B cell (primary cell): ENCODE results near the gene BLTP1. TPM values are rescaled to one million over a fixed set of nuclear protein-coding genes. Genes with fewer than 3 reads are reported as not detected.

Source experiments
- ATAC-seq: fragments of 200-7000 bp; cut with Tn5 transposase; one replicate; pipeline ENCODE4 v1.10.0; 2021; ENCODE audit warnings: low read depth, mild to moderate bottlenecking, moderate number of reproducible peaks, moderate library complexity
- CTCF ChIA-PET: fragments of 350-600 bp; sonication (Branson Sonifier 250); formaldehyde crosslinking; loops from one replicate; lab custom pipeline; 2021; ENCODE audit warnings: antibody characterized with exemption, inconsistent platforms; lab: Charles Lee
- POLR2A ChIA-PET: fragments of 350-600 bp; sonication (Branson Sonifier 250); formaldehyde crosslinking; loops from one replicate; lab custom pipeline; 2021; ENCODE audit warnings: antibody characterized with exemption; lab: Charles Lee
- DNase-seq: peaks from one replicate; pipeline ENCODE4 v3.0.0; 2013
- H2AFZ ChIP-seq: 2 replicates; pipeline ENCODE4 v1.6.1; 2012; ENCODE audit warnings: mild to moderate bottlenecking, low read depth, low read length; ENCODE audit not compliant: insufficient read depth, poor library complexity, severe bottlenecking
- H3K27ac ChIP-seq, 2 donors: 1 replicate in 1 of 2; 2 replicates in 1 of 2; pipeline ENCODE4 v1.5.1; 2012 to 2013; ENCODE audit warnings: low read length in 2 of 2, mild to moderate bottlenecking in 2 of 2, moderate library complexity in 1 of 2
- H3K27me3 ChIP-seq, 4 experiments: fragments of 200-600 bp in 1 of 4; sonication (generic) in 1 of 4; replicated peaks in 1 of 4; 1 replicate in 2 of 4; 2 replicates in 2 of 4; pipeline versions ENCODE4 v1.6.1 to v1.7.0; 2013 to 2016; ENCODE audit warnings: low read length in 3 of 4, mild to moderate bottlenecking in 2 of 4, mixed read lengths in 1 of 4, moderate library complexity in 1 of 4; ENCODE audit not compliant: insufficient read depth in 4 of 4, control insufficient read depth in 3 of 4; ENCODE audit errors: control extremely low read depth in 1 of 4
- H3K36me3 ChIP-seq, 2 experiments: replicated peaks in 1 of 2; 1 replicate in 1 of 2; 2 replicates in 1 of 2; pipeline versions ENCODE4 v1.6.1 to v1.7.1; 2013; ENCODE audit warnings: low read length in 1 of 2; ENCODE audit not compliant: insufficient read depth in 2 of 2, control insufficient read depth in 1 of 2; ENCODE audit errors: control extremely low read depth in 1 of 2, extremely low read depth in 1 of 2
- H3K4me1 ChIP-seq, 2 donors: fragments of 200-600 bp in 1 of 2; sonication (generic) in 1 of 2; 1 replicate in 1 of 2; 2 replicates in 1 of 2; pipeline versions ENCODE4 v1.5.1 to v1.6.1; 2013 to 2017; ENCODE audit warnings: low read length in 2 of 2; ENCODE audit not compliant: control insufficient read depth in 2 of 2, insufficient read depth in 2 of 2
- H3K4me2 ChIP-seq: replicated peaks from 2 replicates; pipeline ENCODE3; 2012; ENCODE audit warnings: mild to moderate bottlenecking, low read depth, low read length; ENCODE audit not compliant: poor library complexity, severe bottlenecking
- H3K4me3 ChIP-seq, 5 experiments: fragments of 200-600 bp in 1 of 5; sonication (generic) in 1 of 5; 1 replicate in 3 of 5; 2 replicates in 2 of 5; pipeline versions ENCODE4 v1.5.1 to v1.7.0; 2011 to 2016; ENCODE audit warnings: low read length in 4 of 5, mild to moderate bottlenecking in 4 of 5, low read depth in 2 of 5, control low read depth in 1 of 5, moderate library complexity in 1 of 5; ENCODE audit not compliant: insufficient read depth in 1 of 5; ENCODE audit errors: control extremely low read depth in 1 of 5, extremely low read depth in 1 of 5
- H3K79me2 ChIP-seq: fragments of 200-600 bp; sonication (generic); one replicate; pipeline ENCODE4 v1.6.0; 2016; ENCODE audit warnings: low read length; ENCODE audit not compliant: control insufficient read depth, insufficient read depth
- H3K9ac ChIP-seq: fragments of 200-600 bp; sonication (generic); 2 replicates; pipeline ENCODE4 v1.6.1; 2017; ENCODE audit warnings: mild to moderate bottlenecking, low read length, moderate library complexity
- H3K9me3 ChIP-seq, 3 donors: one replicate each; pipeline versions ENCODE4 v1.6.1 to v1.7.1; 2013; ENCODE audit warnings: low read length in 2 of 3; ENCODE audit not compliant: control insufficient read depth in 2 of 3, insufficient read depth in 1 of 3; ENCODE audit errors: control extremely low read depth in 1 of 3
- H4K20me1 ChIP-seq: 2 replicates; pipeline ENCODE4 v1.6.0; 2012; ENCODE audit warnings: mild to moderate bottlenecking, low read length; ENCODE audit not compliant: insufficient read depth, control insufficient read depth, poor library complexity, severe bottlenecking
- H3K27ac Mint-ChIP-seq: one replicate; pipeline ENCODE4 v1.8.0; 2021; ENCODE audit warnings: mixed read lengths
- H3K27me3 Mint-ChIP-seq: one replicate; pipeline ENCODE4 v1.8.0; 2021; ENCODE audit warnings: mixed read lengths
- H3K4me1 Mint-ChIP-seq: one replicate; pipeline ENCODE4 v1.8.0; 2021; ENCODE audit warnings: mixed read lengths
- H3K4me3 Mint-ChIP-seq: one replicate; pipeline ENCODE4 v1.8.0; 2021; ENCODE audit warnings: mixed read lengths
- H3K9me3 Mint-ChIP-seq: one replicate; pipeline ENCODE4 v1.8.0; 2022; ENCODE audit warnings: mixed read lengths; ENCODE audit not compliant: insufficient read depth
- EZH2 ChIP-seq: IDR thresholded peaks from 2 replicates; pipeline ENCODE4 v1.6.1; 2012; ENCODE audit warnings: borderline replicate concordance, low read depth, mild to moderate bottlenecking, moderate library complexity, low read length; ENCODE audit not compliant: insufficient read depth, poor library complexity, severe bottlenecking
- WGBS: methylation state at CpG from one replicate; pipeline ENCODE4 v1.1.5; 2013; ENCODE audit warnings: missing lambda C conversion rate; ENCODE audit not compliant: insufficient coverage; 5-methylcytosine and 5-hydroxymethylcytosine counted together
- intact Hi-C: fragments of 100-400 bp; cut with micrococcal nuclease; formaldehyde crosslinking; loops from one replicate; pipeline ENCODE4 v1.10.0; 2022
- polyA plus RNA-seq: library from polyadenylated mRNA; depleted of rRNA; stranded (reverse); fragments of >200 nt; gene quantifications from 2 replicates; pipeline ENCODE4 v1.2.3, GENCODE V29; 2012
- total RNA-seq, 2 donors: library from RNA; stranded (reverse); fragments of 120-200 nt in 1 of 2; gene quantifications; 1 replicate in 1 of 2; 2 replicates in 1 of 2; pipeline versions ENCODE4 v1.2.3 to v1.2.4, GENCODE V29; 2013 to 2022
- TF ChIP-seq, protein P1 (sequence below): fragments of 200-600 bp; IDR thresholded peaks from one replicate; pipeline ENCODE4 v1.8.0; 2022; ENCODE audit warnings: antibody characterized with exemption, mild to moderate bottlenecking

BLTP1 gene
- total and polyA plus RNA-seq, 2 donors (not counting 1 experiment from before 2014, with no cell fraction given) = 24.5 to 86.3 TPM

DNA sequence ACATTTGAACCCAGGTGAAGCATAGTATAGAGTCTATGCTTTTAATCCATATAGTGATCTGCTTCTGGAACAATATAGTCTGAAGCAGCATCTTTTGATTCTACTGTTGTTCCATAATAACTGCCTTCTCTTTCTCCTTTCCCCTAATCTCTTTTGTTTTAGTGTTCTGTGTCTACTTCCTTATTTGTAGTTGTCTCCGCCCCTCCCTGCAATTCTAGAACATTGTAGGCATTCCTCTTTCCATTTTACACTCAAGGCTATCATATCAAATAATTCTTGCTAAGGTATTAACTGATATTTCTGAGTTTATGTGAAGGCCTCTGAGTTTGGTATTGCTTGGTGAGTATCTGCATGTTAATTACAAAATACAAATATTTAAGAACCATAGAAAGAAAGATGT is 11.6 kb downstream of the BLTP1 start:
- Mint-ChIP-seq H3K9me3 (no peaks in the 10 kb centered on the region), H3K4me3 (no peak overlapping the region), H3K27me3 (no peaks in the 10 kb centered on the region), H3K27ac (no peak overlapping the region), H3K4me1 (peaks cover 33% of the 10 kb centered on the region)
- Histone ChIP-seq H2AFZ (no peak overlapping the region), H3K36me3 (peaks cover 1 to 4% of the 10 kb centered on the region in 2 experiments), H4K20me1 (peaks cover 13% of the 10 kb centered on the region), H3K79me2 (peaks cover 36% of the 10 kb centered on the region), H3K27ac (no peak overlapping the region), H3K9ac (no peak overlapping the region), H3K9me3 (no peaks in the 10 kb centered on the region), H3K4me2 (no peak overlapping the region), H3K4me3 (no peak overlapping the region), H3K4me1 (peaks cover 4 to 6% of the 10 kb centered on the region in 2 donors), H3K27me3 (no peaks in the 10 kb centered on the region)
- no CpG with 5 or more reads among the region's 1 CpG for WGBS
- CTCF ChIA-PET = no interaction called here
- TF ChIP-seq EZH2 = no peak
- TF ChIP-seq, protein P1, sequence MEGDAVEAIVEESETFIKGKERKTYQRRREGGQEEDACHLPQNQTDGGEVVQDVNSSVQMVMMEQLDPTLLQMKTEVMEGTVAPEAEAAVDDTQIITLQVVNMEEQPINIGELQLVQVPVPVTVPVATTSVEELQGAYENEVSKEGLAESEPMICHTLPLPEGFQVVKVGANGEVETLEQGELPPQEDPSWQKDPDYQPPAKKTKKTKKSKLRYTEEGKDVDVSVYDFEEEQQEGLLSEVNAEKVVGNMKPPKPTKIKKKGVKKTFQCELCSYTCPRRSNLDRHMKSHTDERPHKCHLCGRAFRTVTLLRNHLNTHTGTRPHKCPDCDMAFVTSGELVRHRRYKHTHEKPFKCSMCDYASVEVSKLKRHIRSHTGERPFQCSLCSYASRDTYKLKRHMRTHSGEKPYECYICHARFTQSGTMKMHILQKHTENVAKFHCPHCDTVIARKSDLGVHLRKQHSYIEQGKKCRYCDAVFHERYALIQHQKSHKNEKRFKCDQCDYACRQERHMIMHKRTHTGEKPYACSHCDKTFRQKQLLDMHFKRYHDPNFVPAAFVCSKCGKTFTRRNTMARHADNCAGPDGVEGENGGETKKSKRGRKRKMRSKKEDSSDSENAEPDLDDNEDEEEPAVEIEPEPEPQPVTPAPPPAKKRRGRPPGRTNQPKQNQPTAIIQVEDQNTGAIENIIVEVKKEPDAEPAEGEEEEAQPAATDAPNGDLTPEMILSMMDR = no peak
- intact Hi-C loops = no loop called here
- POLR2A ChIA-PET = no interaction called here
- ATAC-seq = no peak
- DNase-seq = no peak

DNA sequence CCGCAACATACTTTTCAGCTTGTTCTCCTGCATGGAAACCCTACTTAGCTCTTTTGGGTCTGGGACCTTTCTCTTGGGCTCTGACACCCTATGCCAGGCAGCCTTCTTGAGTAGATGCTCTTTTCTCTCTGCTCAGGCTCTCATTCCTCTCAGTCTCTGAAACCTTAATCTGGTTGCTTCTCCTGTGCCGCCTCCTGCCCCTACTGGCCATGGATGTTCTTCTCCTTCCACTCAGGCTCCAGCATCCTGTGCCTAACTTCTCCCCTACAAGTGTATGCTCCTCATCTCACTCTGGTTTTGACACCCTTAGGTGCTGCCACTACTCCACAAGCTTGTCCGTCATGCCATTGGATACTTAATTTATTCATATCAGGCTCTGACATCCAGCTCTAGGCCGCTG is 15.2 kb downstream of the BLTP1 start:
- H3K4me3 ChIP-seq = no peak overlapping the region
- TF ChIP-seq, protein P1 = no peak
- TF ChIP-seq EZH2 = no peak
- H3K27ac Mint-ChIP-seq = no peak overlapping the region
- peaks cover 4 to 6% of the 10 kb centered on the region in 2 donors for H3K4me1 ChIP-seq
- H3K27ac ChIP-seq = no peak overlapping the region
- H3K4me1 Mint-ChIP-seq = peaks cover 37% of the 10 kb centered on the region
- H3K9me3 Mint-ChIP-seq = no peaks in the 10 kb centered on the region
- no peak overlapping the region for H2AFZ ChIP-seq
- H3K4me2 ChIP-seq = no peak overlapping the region
- DNase-seq (no peak), ATAC-seq (no peak)
- H3K27me3 ChIP-seq = no peaks in the 10 kb centered on the region
- ChIA-PET POLR2A (no interaction called here), CTCF (no interaction called here)
- H4K20me1 ChIP-seq = peaks cover 30% of the 10 kb centered on the region
- H3K4me3 Mint-ChIP-seq = no peak overlapping the region
- intact Hi-C loops = no loop called here
- no peaks in the 10 kb centered on the region for H3K27me3 Mint-ChIP-seq
- H3K36me3 ChIP-seq = peaks cover 0 to 1% of the 10 kb centered on the region in 2 experiments
- peaks cover 21% of the 10 kb centered on the region for H3K79me2 ChIP-seq
- no peak overlapping the region for H3K9ac ChIP-seq
- WGBS = 100% methylated on average over 2 of the region's 4 CpGs
- H3K9me3 ChIP-seq = no peaks in the 10 kb centered on the region
